D341Med (cell line): ENCODE data around the gene DPY30.

Experiments
- DNase-seq: peaks from one replicate; pipeline ENCODE4 v3.0.0; 2012; ENCODE audit warnings: low spot score

The DPY30 gene

GRCh38 chr2:32009516-32010256 is 29.9 kb downstream of the DPY30 start:
- peak; percentile 68 for DNase-seq

- DNase-seq: peak; percentile 38
These were observed 30.6 kb downstream of the DPY30 start for GRCh38 chr2:32008805-32009515.

DNA sequence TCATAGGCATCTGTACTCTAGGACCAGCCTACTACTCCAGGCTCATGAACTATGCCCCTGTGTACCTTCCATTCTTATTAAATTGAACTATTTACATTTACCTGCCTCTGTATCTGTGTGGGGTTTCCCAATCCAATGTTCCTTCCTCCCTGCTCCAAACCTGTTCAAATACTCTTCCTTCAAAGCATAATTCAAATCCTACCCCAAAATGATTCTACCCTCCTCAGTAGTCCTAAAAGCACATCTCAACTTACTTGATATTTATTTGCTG is 32.5 kb downstream of the DPY30 start:
- no peak for DNase-seq

GRCh38 chr2:32005371-32005976 is 34.1 kb downstream of the DPY30 start:
- DNase-seq: no peak

GRCh38 chr2:32003791-32004190 is 35.8 kb downstream of the DPY30 start:
- no peak for DNase-seq

GRCh38 chr2:32002406-32002805 is 37.2 kb downstream of the DPY30 start:
- no peak for DNase-seq

DNA sequence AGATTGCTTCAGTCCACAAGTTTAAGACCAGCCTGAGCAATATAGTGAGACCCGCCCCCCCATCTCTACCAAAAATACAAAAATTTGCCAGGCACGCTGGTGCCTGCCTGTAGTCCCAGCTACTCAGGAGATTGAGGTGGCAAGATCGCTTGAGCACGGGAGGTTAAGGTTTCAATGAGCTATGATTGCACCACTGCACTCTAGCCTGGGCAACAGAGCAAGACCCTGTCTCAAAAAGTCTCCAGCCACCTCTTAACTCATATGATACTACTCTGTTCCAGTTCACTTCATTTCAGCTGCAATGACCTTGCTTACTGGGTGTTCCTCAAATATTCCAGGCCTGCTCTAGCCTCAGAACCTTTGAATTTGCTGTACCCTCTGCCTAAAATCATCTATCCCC is 40.2 kb downstream of the DPY30 start:
- DNase-seq: no peak

- DNase-seq: no peak
These were observed 40.7 kb downstream of the DPY30 start for GRCh38 chr2:31998731-31999383.

- no peak for DNase-seq
These were observed 42.0 kb downstream of the DPY30 start for GRCh38 chr2:31997653-31998052.

DNA sequence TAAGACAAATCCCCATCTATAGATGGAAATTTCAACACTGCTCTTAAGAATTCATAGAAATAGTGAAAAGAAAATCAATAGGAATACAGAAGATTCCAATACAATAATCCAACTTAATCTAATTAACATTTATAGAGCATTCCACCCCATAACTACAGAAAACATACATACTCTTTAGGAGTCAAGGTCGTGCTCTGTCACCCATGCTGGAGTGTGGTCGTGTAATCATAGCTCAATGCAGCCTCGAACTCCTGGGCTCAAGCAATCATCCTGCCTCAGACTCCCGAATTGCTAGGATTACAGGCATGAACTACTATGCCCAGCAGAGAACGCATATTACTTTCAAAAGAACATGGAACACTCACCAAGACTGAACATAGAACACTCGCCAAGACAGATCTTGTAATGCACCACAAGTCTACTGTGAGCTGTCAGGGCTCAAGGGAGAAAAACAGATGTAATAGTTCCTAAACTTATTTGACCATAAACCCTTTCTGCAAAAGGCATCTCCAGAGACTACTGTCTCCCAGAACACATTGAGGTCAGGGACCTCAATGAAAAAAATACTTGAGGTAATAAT is 42.9 kb downstream of the DPY30 start:
- no peak for DNase-seq

DNA sequence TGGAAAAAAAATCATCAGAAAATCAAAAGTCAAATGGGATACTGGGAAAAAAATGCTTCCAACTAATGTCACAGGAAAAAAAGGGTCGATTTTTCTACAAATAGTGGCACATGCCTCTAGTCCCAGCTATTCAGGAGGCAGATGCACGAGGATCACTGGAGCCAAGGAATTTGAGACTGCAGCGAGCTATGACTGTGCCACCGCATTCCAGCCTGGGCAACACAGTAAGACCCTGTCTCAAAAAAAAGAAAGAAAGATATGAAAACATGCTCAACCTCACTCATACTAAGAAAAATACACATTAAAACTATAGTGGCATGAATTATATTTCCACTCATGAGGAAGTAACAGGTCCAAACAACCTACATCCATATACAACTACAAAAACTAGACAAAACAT is 46.7 kb downstream of the DPY30 start:
- no peak for DNase-seq

DNA sequence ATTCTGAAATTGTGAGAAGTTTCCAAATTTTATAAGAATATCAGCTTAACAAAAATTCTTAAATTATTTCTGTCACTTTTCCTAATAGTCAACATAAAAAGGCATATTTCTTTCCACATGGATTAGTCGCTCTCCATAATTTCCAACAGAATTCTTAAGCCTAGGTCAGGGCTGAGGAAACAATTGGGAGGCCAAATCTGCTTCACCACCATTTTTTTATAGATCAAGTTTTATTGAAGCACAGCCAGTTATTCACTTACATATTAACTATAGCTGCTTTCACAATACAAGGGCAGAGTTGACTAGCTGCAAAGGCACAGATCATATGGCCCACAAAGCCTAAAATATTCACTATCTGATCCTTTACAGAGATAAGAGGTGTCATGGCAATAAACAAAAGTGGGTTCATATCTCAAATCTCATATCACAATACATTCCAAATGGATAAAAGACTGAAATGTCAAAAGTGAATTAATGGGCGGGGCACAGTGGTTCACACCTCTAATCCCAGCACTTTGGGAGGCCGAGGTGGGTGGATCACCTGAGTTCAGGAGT is 47.5 kb downstream of the DPY30 start:
- DNase-seq: no peak

GRCh38 chr2:31989946-31990345 is 49.7 kb downstream of the DPY30 start:
- no peak for DNase-seq

GRCh38 chr2:31987454-31988220 is 52.0 kb downstream of the DPY30 start:
- DNase-seq: no peak

DNA sequence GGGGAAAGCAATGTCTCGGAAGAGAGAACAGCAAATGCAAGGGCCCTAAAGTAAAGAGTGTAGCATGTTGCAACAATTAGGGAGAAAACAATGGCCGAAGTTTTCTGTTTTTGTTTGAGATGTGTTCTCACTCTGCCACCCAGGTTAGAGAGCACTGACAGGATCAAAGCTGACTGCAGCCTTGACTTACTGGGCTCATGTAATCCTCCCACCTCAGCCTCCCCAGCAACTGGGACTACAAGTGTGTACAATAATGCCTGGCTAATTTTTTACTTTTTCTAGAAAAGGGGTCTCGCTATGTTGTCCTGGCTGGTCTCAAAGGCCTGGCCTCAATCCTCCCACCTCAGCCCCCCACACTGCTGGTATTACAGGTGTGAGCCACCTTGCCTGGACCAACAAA is 52.7 kb downstream of the DPY30 start:
- DNase-seq: no peak

GRCh38 chr2:31983762-31984467 is 55.7 kb downstream of the DPY30 start:
- no peak for DNase-seq

- DNase-seq: peak; percentile 14
These were observed 58.8 kb downstream of the DPY30 start for GRCh38 chr2:31980674-31981356.

DNA sequence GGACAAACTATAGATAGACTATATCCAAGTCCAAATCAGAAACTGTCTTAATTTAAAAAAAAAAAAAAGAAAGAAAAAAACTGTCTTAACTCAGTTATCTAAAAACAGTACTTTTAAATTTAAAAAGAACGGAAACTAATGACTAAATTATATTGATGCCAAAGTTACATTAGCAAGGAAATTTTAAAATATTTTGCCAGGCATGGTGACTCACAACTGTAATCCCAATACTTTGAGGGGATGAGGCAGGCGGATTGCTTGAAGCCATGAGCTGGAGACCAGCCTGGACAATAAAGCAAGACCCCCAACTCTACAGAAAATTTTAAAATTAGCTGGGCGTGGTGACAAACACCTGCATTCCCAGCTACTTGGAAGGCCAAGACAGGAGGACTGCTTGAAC is 59.6 kb downstream of the DPY30 start:
- DNase-seq: no peak

DNA sequence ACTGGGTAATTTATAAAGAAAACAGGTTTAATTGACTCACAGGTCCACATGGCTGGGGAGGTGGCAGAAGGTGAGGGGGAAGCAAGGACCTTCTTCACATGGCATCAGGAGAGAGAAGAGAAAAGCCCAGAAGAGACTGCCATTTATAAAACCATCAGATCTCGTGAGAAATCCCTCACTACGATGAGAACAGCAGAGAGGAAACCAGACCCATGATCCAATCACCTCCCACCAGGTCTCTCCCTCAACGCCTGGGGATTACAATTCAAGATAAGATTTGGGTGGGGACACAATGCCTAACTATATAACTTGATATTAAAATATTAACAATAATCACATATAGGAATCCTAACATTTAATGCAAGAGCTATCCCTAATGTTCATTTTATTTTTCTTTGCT is 60.6 kb downstream of the DPY30 start:
- DNase-seq: no peak

- no peak for DNase-seq
These were observed 61.2 kb downstream of the DPY30 start for GRCh38 chr2:31978436-31978835.
